HL-60 (cell line): Measurements from ENCODE around the gene GLT1D1.

ENCODE experiments used
- DNase-seq, 2 experiments: peaks; one replicate each; pipeline ENCODE4 v3.0.0-alpha.2; 2010 to 2020; ENCODE audit warnings: low read depth in 1 of 2, low spot score in 1 of 2
- H3K27ac ChIP-seq: fragments of 250-450 bp; sonication (Bioruptor Pico); replicated peaks from 2 replicates; pipeline ENCODE4 v1.5.1; 2020; ENCODE audit warnings: mild to moderate bottlenecking, moderate library complexity
- H3K27me3 ChIP-seq: fragments of 250-450 bp; sonication (Bioruptor Pico); 2 replicates; pipeline ENCODE4 v1.5.1; 2021; ENCODE audit warnings: mild to moderate bottlenecking, moderate library complexity; ENCODE audit not compliant: insufficient read depth, poor library complexity, severe bottlenecking
- H3K4me3 ChIP-seq: replicated peaks from 2 replicates; pipeline ENCODE4 v1.5.1; 2011; ENCODE audit warnings: mild to moderate bottlenecking, control low read depth, low read length; ENCODE audit not compliant: insufficient read depth
- CTCF ChIP-seq: IDR thresholded peaks from one replicate; pipeline ENCODE4 v1.5.1; 2011; ENCODE audit warnings: low read length, control low read depth, inconsistent platforms; ENCODE audit not compliant: insufficient read depth
- GABPA ChIP-seq: IDR thresholded peaks from 2 replicates; pipeline ENCODE4 v1.6.1; 2012; ENCODE audit warnings: low read depth
- POLR2AphosphoS5 ChIP-seq: IDR thresholded peaks from 2 replicates; pipeline ENCODE4 v1.6.1; 2012; ENCODE audit warnings: low read depth
- REST ChIP-seq: IDR thresholded peaks from 2 replicates; pipeline ENCODE4 v1.6.1; 2012; ENCODE audit warnings: low read depth; ENCODE audit not compliant: insufficient replicate concordance
- SPI1 ChIP-seq: IDR thresholded peaks from 2 replicates; pipeline ENCODE4 v1.6.1; 2012; ENCODE audit warnings: low read depth, mild to moderate bottlenecking, borderline replicate concordance

Gene GLT1D1

GRCh38 chr12:128944956-128945355 lies 91.7 kb downstream of the GLT1D1 start:
- no peak overlapping the region for H3K27ac ChIP-seq
- H3K27me3 ChIP-seq, result no peaks in the 10 kb centered on the region
- DNase-seq, result no peak
- no peak overlapping the region for H3K4me3 ChIP-seq
- TF ChIP-seq REST, result no peak
- TF ChIP-seq CTCF, result no peak
- TF ChIP-seq SPI1, result no peak
- TF ChIP-seq POLR2AphosphoS5, result no peak
- TF ChIP-seq GABPA, result no peak

- H3K4me3 ChIP-seq, result no peak overlapping the region
- H3K27me3 ChIP-seq, result no peaks in the 10 kb centered on the region
- no peak for DNase-seq
- TF ChIP-seq GABPA, result no peak
- TF ChIP-seq POLR2AphosphoS5, result no peak
- no peak for TF ChIP-seq SPI1
- H3K27ac ChIP-seq, result no peak overlapping the region
These were observed 93.9 kb downstream of the GLT1D1 start for GRCh38 chr12:128947209-128947608.

GRCh38 chr12:128949086-128949485 lies 95.8 kb downstream of the GLT1D1 start:
- no peak for DNase-seq
- no peaks in the 10 kb centered on the region for H3K27me3 ChIP-seq
- no peak overlapping the region for H3K4me3 ChIP-seq
- TF ChIP-seq CTCF, result no peak
- no peak overlapping the region for H3K27ac ChIP-seq

GRCh38 chr12:128951448-128951847 lies 98.2 kb downstream of the GLT1D1 start:
- no peak for DNase-seq
- TF ChIP-seq CTCF, result no peak
- TF ChIP-seq SPI1, result no peak
- no peak for TF ChIP-seq REST
- no peak for TF ChIP-seq GABPA
- TF ChIP-seq POLR2AphosphoS5, result no peak
- Histone ChIP-seq H3K4me3 (no peak overlapping the region), H3K27me3 (no peaks in the 10 kb centered on the region), H3K27ac (no peak overlapping the region)
